Measurements from ENCODE around the gene CCSER1. TPM values are rescaled to one million over a fixed set of nuclear protein-coding genes. Genes with fewer than 3 reads are reported as not detected.
A peak's percentile ranks its signal among the peaks of the same experiment; 100 is the strongest.

Gene CCSER1
- total RNA-seq (2022) (0.63 and 0.74 TPM in 2 replicates), Bru-seq, nascent RNA (percentile 27 among the genes with signal in this experiment), BruChase-seq, experiment 1, labeled RNA remaining after a 6-hour chase (percentile 23 among the genes with signal in this experiment), BruChase-seq, experiment 2, labeled RNA remaining after a 2-hour chase (percentile 28 among the genes with signal in this experiment)
- long read RNA-seq = 0 reads

- intact Hi-C loops (cut with micrococcal nuclease) = no loop called here
- H3K27ac Mint-ChIP-seq (ENCODE audit: low read depth, unreplicated experiment) = peak within 1 kb of the TSS; percentile 14
These were observed at the start of gene CCSER1 for GRCh38 chr4:90127223-90127705. CCSER1 (plus strand) TSS chr4:90127394.

GRCh38 chr4:90078440-90078839 is 48.8 kb upstream of the CCSER1 start:
- no peaks in the 10 kb centered on the region for H3K36me3 Mint-ChIP-seq (ENCODE audit: insufficient read depth, unreplicated experiment)
- ChIA-PET CTCF (no interaction called here), POLR2A (no interaction called here)
- DNase-seq (ENCODE audit: unreplicated experiment) = peak; percentile 5
- TF ChIP-seq CTCF (IDR thresholded peaks at IDR 0.05; ENCODE audit: unreplicated experiment) = no peak
- no TSS peak for BruUV-seq (replicated peaks)
- intact Hi-C loops (cut with micrococcal nuclease) = no loop called here
- peaks cover 7% of the 10 kb centered on the region for H3K4me1 Mint-ChIP-seq (ENCODE audit: insufficient read depth, unreplicated experiment)
- no peaks in the 10 kb centered on the region for H3K27me3 Mint-ChIP-seq (ENCODE audit: insufficient read depth, unreplicated experiment)
- H3K4me3 Mint-ChIP-seq (ENCODE audit: unreplicated experiment) = no peak overlapping the region
- no peak overlapping the region for H3K27ac Mint-ChIP-seq (ENCODE audit: low read depth, unreplicated experiment)
- no peaks in the 10 kb centered on the region for H3K9me3 Mint-ChIP-seq (ENCODE audit: unreplicated experiment)

More at GRCh38 chr4:90127223-90127705, at the start of gene CCSER1:
- CTCF ChIA-PET = no interaction called here
- peak; percentile 47 for DNase-seq (ENCODE audit: unreplicated experiment)
- POLR2A ChIA-PET = no interaction called here
- no peaks in the 10 kb centered on the region for H3K36me3 Mint-ChIP-seq (ENCODE audit: insufficient read depth, unreplicated experiment)
- H3K4me3 Mint-ChIP-seq (ENCODE audit: unreplicated experiment) = peak within 1 kb of the TSS; percentile 70
- no peaks in the 10 kb centered on the region for H3K27me3 Mint-ChIP-seq (ENCODE audit: insufficient read depth, unreplicated experiment)
- no TSS peak for BruUV-seq (replicated peaks)
- no peaks in the 10 kb centered on the region for H3K9me3 Mint-ChIP-seq (ENCODE audit: unreplicated experiment)
- no peak for TF ChIP-seq CTCF (IDR thresholded peaks at IDR 0.05; ENCODE audit: unreplicated experiment)
- H3K4me1 Mint-ChIP-seq (ENCODE audit: insufficient read depth, unreplicated experiment) = no peaks in the 10 kb centered on the region

GRCh38 chr4:90080116-90080515 is 47.1 kb upstream of the CCSER1 start:
- H3K4me3 Mint-ChIP-seq (ENCODE audit: unreplicated experiment) = no peak overlapping the region
- H3K27ac Mint-ChIP-seq (ENCODE audit: low read depth, unreplicated experiment) = no peak overlapping the region
- peaks cover 7% of the 10 kb centered on the region for H3K4me1 Mint-ChIP-seq (ENCODE audit: insufficient read depth, unreplicated experiment)
- CTCF ChIA-PET = no interaction called here
- H3K9me3 Mint-ChIP-seq (ENCODE audit: unreplicated experiment) = no peaks in the 10 kb centered on the region
- no peak for DNase-seq (ENCODE audit: unreplicated experiment)
- no peak for TF ChIP-seq CTCF (IDR thresholded peaks at IDR 0.05; ENCODE audit: unreplicated experiment)
- POLR2A ChIA-PET = no interaction called here
- H3K36me3 Mint-ChIP-seq (ENCODE audit: insufficient read depth, unreplicated experiment) = no peaks in the 10 kb centered on the region
- no TSS peak for BruUV-seq (replicated peaks)
- no peaks in the 10 kb centered on the region for H3K27me3 Mint-ChIP-seq (ENCODE audit: insufficient read depth, unreplicated experiment)
- intact Hi-C loops (cut with micrococcal nuclease) = no loop called here

GRCh38 chr4:90081432-90082144 is 45.6 kb upstream of the CCSER1 start:
- Mint-ChIP-seq H3K27me3 (ENCODE audit: insufficient read depth, unreplicated experiment) (no peaks in the 10 kb centered on the region), H3K27ac (ENCODE audit: low read depth, unreplicated experiment) (no peak overlapping the region), H3K4me1 (ENCODE audit: insufficient read depth, unreplicated experiment) (peaks cover 7% of the 10 kb centered on the region), H3K36me3 (ENCODE audit: insufficient read depth, unreplicated experiment) (no peaks in the 10 kb centered on the region), H3K4me3 (ENCODE audit: unreplicated experiment) (no peak overlapping the region), H3K9me3 (ENCODE audit: unreplicated experiment) (no peaks in the 10 kb centered on the region)
- intact Hi-C loops (cut with micrococcal nuclease) = no loop called here
- CTCF ChIA-PET = no interaction called here
- no peak for DNase-seq (ENCODE audit: unreplicated experiment)
- POLR2A ChIA-PET = interaction anchor here (0.6 to 1.0 kb wide), 2 partner anchors 9 to 28 kb away, joined by 3 read pairs; no protein-coding TSS in a partner anchor
- no peak for TF ChIP-seq CTCF (IDR thresholded peaks at IDR 0.05; ENCODE audit: unreplicated experiment)
- no TSS peak for BruUV-seq (replicated peaks)

Measured in MCF 10A (cell line).